Neuronal stem cell (in vitro differentiated cells): ENCODE data around the gene PCNX1.

ENCODE experiments used
- DNase-seq: peaks from one replicate; pipeline ENCODE4 v3.0.0-alpha.2; 2013; ENCODE audit warnings: low spot score
- H2AFZ ChIP-seq: one replicate; pipeline ENCODE4 v1.6.1; 2013; ENCODE audit warnings: mild to moderate bottlenecking, low read length, inconsistent platforms
- H2AK5ac ChIP-seq: 2 replicates; pipeline ENCODE4 v1.6.1; 2013; ENCODE audit warnings: low read depth, mild to moderate bottlenecking, inconsistent platforms, low read length, moderate library complexity, mixed read lengths
- H2BK120ac ChIP-seq: 2 replicates; pipeline ENCODE4 v1.6.1; 2013; ENCODE audit warnings: low read depth, mild to moderate bottlenecking, inconsistent platforms, low read length, moderate library complexity, mixed read lengths
- H2BK12ac ChIP-seq: one replicate; pipeline ENCODE4 v1.6.1; 2013; ENCODE audit warnings: low read length, inconsistent platforms
- H2BK15ac ChIP-seq: 2 replicates; pipeline ENCODE4 v1.6.1; 2013; ENCODE audit warnings: mild to moderate bottlenecking, low read length, inconsistent platforms, mixed read lengths
- H2BK5ac ChIP-seq: one replicate; pipeline ENCODE4 v1.6.1; 2013; ENCODE audit warnings: inconsistent platforms, mild to moderate bottlenecking, low read length, moderate library complexity
- H3K14ac ChIP-seq: one replicate; pipeline ENCODE4 v1.6.1; 2013; ENCODE audit warnings: low read length, inconsistent platforms
- H3K18ac ChIP-seq: 2 replicates; pipeline ENCODE4 v1.6.1; 2013; ENCODE audit warnings: low read length, inconsistent platforms
- H3K23ac ChIP-seq: 2 replicates; pipeline ENCODE4 v1.6.1; 2013; ENCODE audit warnings: low read depth, mild to moderate bottlenecking, mixed read lengths, low read length, inconsistent platforms; ENCODE audit not compliant: poor library complexity
- H3K27ac ChIP-seq: replicated peaks from 3 replicates; pipeline ENCODE4 v1.5.1; 2013; ENCODE audit warnings: low read length, inconsistent platforms
- H3K27me3 ChIP-seq, 3 experiments: 2 replicates each; pipeline ENCODE4 v1.6.1; 2013; ENCODE audit warnings: low read length in 3 of 3, mild to moderate bottlenecking in 2 of 3, inconsistent platforms in 1 of 3, low read depth in 1 of 3, mixed read lengths in 1 of 3, moderate library complexity in 1 of 3; ENCODE audit not compliant: control insufficient read depth in 3 of 3, insufficient read depth in 3 of 3
- H3K36me3 ChIP-seq, 2 donors: replicated peaks in 1 of 2; 2 replicates each; pipeline ENCODE4 v1.6.1; 2013; ENCODE audit warnings: low read length in 2 of 2; ENCODE audit not compliant: control insufficient read depth in 2 of 2, insufficient read depth in 2 of 2
- H3K4ac ChIP-seq: 2 replicates; pipeline ENCODE4 v1.6.1; 2013; ENCODE audit warnings: inconsistent platforms, mild to moderate bottlenecking, low read length, moderate library complexity
- H3K4me1 ChIP-seq, 2 donors: 1 replicate in 1 of 2; 2 replicates in 1 of 2; pipeline ENCODE4 v1.6.1; 2013; ENCODE audit warnings: low read length in 2 of 2, low read depth in 1 of 2; ENCODE audit not compliant: control insufficient read depth in 2 of 2, insufficient read depth in 1 of 2
- H3K4me2 ChIP-seq: one replicate; pipeline ENCODE4 v1.6.1; 2013; ENCODE audit warnings: mild to moderate bottlenecking, low read length, inconsistent platforms; ENCODE audit not compliant: insufficient read depth, poor library complexity, severe bottlenecking
- H3K4me3 ChIP-seq, 2 donors: 2 replicates each; pipeline ENCODE4 v1.5.1; 2013; ENCODE audit warnings: low read length in 2 of 2, mild to moderate bottlenecking in 2 of 2, inconsistent platforms in 1 of 2, moderate library complexity in 1 of 2
- H3K79me1 ChIP-seq: one replicate; pipeline ENCODE4 v1.6.1; 2013; ENCODE audit warnings: low read depth, mild to moderate bottlenecking, inconsistent platforms, low read length, moderate library complexity
- H3K9ac ChIP-seq: one replicate; pipeline ENCODE4 v1.6.1; 2013; ENCODE audit warnings: mild to moderate bottlenecking, low read depth, low read length, inconsistent platforms; ENCODE audit not compliant: poor library complexity
- H3K9me3 ChIP-seq, 2 donors: replicated peaks in 1 of 2; 2 replicates each; pipeline versions ENCODE3 to v1.6.1; 2013; ENCODE audit warnings: low read length in 2 of 2, mild to moderate bottlenecking in 2 of 2, inconsistent platforms in 1 of 2, low read depth in 1 of 2, mixed read lengths in 1 of 2, moderate library complexity in 1 of 2; ENCODE audit not compliant: control insufficient read depth in 2 of 2, insufficient read depth in 1 of 2
- H4K8ac ChIP-seq: one replicate; pipeline ENCODE4 v1.6.1; 2013; ENCODE audit warnings: low read depth, mild to moderate bottlenecking, inconsistent platforms, low read length, moderate library complexity
- H4K91ac ChIP-seq: one replicate; pipeline ENCODE4 v1.6.1; 2013; ENCODE audit warnings: low read length, low read depth, mild to moderate bottlenecking, inconsistent platforms; ENCODE audit not compliant: poor library complexity
- WGBS, 2 donors: extraction: QIAGEN DNeasy Blood & Tissue Kit; methylation state at CpG; one replicate each; pipeline ENCODE4 v1.1.7; 2013; ENCODE audit warnings: missing lambda C conversion rate in 2 of 2, mixed read lengths in 1 of 2; ENCODE audit not compliant: insufficient read length in 2 of 2, insufficient replicate concordance in 1 of 2; ENCODE audit errors: extremely low coverage in 2 of 2; 5-methylcytosine and 5-hydroxymethylcytosine counted together

The PCNX1 gene

DNA sequence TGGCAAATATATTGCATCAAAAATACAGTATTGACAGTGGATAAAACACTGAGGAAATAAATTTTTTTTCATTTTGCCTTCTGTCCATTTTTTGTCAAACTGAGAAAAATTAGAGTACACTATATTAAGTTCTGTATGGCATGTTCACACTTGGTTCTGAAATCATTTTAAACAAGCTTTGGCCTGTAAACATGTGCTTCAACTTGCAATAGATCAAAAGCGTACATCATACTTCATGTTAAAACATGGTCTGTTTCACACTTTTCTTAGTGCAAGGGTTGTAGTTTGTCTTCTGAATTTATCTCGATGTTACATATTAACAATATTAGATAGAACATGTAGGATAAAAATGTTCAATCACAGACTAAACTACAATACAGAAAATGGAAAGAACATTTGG is 208.0 kb downstream of the PCNX1 start:
- Histone ChIP-seq H4K91ac (no peak overlapping the region), H3K79me1 (no peaks in the 10 kb centered on the region), H2BK15ac (no peak overlapping the region), H3K27me3 (no peaks in the 10 kb centered on the region), H3K9me3 (no peaks in the 10 kb centered on the region), H4K8ac (no peak overlapping the region), H3K23ac (no peak overlapping the region), H3K4me2 (no peak overlapping the region), H2AK5ac (no peak overlapping the region), H3K4ac (no peak overlapping the region), H3K14ac (no peak overlapping the region), H3K18ac (no peak overlapping the region), H2BK5ac (no peak overlapping the region), H3K36me3 (peaks cover 0 to 40% of the 10 kb centered on the region in 2 donors), H2BK120ac (no peak overlapping the region), H3K27ac (no peak overlapping the region), H2BK12ac (no peak overlapping the region), H2AFZ (no peak overlapping the region), H3K4me3 (no peak overlapping the region), H3K9ac (no peak overlapping the region), H3K4me1 (peaks cover 0 to 8% of the 10 kb centered on the region in 2 donors)
- no peak for DNase-seq
- no CpG with 5 or more reads among the region's 2 CpGs for WGBS, 2 donors

DNA sequence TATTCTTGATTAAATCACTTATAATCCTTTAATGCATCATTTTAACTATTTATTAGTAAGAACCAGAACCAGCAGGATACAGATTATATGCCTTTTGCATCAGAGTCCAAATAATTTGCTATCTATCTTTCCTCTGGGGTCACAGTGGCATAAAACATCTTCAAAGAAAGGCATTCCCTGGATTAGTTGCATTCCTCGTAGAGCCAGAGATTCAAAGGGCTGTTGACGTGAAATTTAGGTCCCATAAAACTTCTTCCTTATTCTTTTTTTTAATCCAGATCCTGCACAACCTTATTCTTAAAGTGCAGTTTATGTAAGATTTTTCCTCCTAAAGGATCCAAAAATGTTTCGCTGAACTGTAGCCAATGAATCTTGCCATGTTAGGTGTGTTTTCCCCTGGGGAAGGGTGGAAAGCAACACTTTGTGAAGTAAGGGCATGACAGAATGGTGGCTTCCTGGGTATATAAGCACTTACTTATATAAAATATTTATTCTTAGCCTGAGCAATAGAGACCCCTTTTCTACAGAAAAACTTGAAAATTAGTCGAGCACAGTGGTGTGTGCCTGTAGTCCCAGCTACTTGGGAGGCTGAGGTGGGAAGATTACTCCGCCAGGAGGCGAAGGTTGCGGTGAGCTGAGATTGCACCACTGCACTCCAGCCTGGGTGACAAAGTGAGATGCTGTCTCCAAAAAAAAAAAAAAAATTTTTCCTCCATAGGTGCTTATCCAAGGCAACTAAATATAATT is 208.7 kb downstream of the PCNX1 start:
- Histone ChIP-seq H3K4me3 (no peak overlapping the region), H2BK5ac (no peak overlapping the region), H3K9me3 (no peaks in the 10 kb centered on the region), H4K8ac (no peak overlapping the region), H3K18ac (no peak overlapping the region), H3K4me1 (peaks cover 0 to 8% of the 10 kb centered on the region in 2 donors), H3K9ac (no peak overlapping the region), H2AK5ac (no peak overlapping the region), H4K91ac (no peak overlapping the region), H3K4me2 (no peak overlapping the region), H2BK15ac (no peak overlapping the region), H2BK120ac (no peak overlapping the region), H3K27me3 (no peaks in the 10 kb centered on the region), H2AFZ (no peak overlapping the region), H3K36me3 (peaks cover 0 to 33% of the 10 kb centered on the region in 2 donors), H2BK12ac (no peak overlapping the region), H3K4ac (no peak overlapping the region), H3K14ac (no peak overlapping the region), H3K23ac (no peak overlapping the region), H3K79me1 (no peaks in the 10 kb centered on the region), H3K27ac (no peak overlapping the region)
- WGBS, 2 donors: no CpG with 5 or more reads among the region's 7 CpGs
- no peak for DNase-seq

DNA sequence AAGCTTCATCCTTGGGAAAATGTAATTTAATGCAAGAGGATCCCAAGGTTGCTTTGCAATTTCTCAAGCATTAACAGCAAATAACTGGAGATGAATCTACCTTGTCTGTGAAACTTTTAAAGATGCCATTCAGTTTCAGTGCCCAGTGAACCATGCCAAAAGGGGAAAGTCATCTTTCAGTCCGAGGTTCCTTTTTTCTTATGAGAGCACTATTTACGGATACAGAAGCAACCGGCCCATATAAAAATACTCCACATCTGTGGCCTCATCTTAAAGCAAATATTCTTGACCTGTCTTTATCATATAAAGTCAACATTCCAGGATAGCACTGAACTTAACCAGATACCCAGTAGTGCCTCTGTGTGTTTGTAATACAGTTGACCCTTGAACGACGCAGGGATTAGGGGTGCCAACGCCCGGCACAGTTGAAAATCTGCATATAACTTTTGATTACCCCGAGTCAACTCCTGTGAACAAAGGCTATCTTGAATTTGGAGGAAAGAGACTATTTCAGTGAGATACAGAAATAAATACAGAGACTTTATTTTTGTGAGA is 209.4 kb downstream of the PCNX1 start:
- Histone ChIP-seq H3K27ac (no peak overlapping the region), H2BK12ac (no peak overlapping the region), H3K9me3 (peaks cover 2 to 6% of the 10 kb centered on the region in 2 donors), H3K14ac (no peak overlapping the region), H2BK15ac (no peak overlapping the region), H2AK5ac (no peak overlapping the region), H3K9ac (no peak overlapping the region), H4K91ac (no peak overlapping the region), H3K79me1 (no peaks in the 10 kb centered on the region), H3K36me3 (peaks cover 0 to 27% of the 10 kb centered on the region in 2 donors), H4K8ac (no peak overlapping the region), H2AFZ (no peak overlapping the region), H2BK5ac (no peak overlapping the region), H3K4ac (no peak overlapping the region), H3K23ac (no peak overlapping the region), H2BK120ac (no peak overlapping the region), H3K27me3 (no peaks in the 10 kb centered on the region), H3K4me3 (no peak overlapping the region), H3K4me1 (peaks cover 0 to 8% of the 10 kb centered on the region in 2 donors), H3K18ac (no peak overlapping the region), H3K4me2 (no peak overlapping the region)
- no CpG with 5 or more reads among the region's 8 CpGs for WGBS, 2 donors
- no peak for DNase-seq

DNA sequence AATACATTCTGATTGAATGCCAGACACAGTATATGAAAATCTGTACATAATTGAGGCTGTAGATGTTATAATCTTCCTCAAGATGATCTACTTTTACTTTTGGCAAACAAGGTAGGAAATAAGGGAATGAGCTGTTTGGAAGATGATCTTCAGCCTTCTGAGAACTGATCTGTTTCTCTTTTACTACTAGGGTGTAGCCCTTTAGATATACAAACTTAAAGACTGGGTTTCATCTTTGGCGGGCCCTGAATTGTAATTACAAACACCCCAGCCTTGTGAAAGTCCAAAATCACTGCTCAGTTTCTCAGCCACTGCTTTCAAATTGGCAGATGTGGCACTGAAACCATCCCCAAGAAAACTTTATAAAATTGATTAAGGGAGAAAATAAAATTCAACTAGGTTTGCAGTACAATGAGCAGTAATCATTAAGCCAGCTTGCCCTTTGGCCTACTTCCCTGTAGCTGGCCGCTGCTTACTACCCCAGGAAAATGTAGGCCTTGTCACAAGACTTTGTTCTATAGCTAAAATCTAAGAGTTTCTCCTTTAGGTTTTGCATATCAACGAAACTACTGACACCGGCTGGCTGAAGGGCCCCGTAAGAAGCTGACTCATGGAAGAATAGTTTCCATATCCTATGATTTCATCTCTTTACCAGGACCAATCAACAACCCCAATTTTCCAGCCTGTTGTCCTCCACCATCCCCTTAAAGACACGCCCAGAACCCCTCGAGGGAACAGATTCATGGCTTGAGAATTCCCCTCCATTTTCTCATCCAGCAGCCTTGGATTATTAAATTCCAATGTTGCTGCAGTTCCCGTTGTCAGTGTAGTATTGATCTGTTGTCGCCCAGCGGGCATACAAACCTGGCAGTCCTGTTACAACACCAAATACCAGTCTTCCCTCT is 210.8 kb downstream of the PCNX1 start:
- no peaks in the 10 kb centered on the region for H3K79me1 ChIP-seq

More for the DNA sequence above, 210.8 kb downstream of the PCNX1 start:
- no peak for DNase-seq
- H2BK12ac ChIP-seq: no peak overlapping the region
- H2BK120ac ChIP-seq: no peak overlapping the region
- no peak overlapping the region for H3K4me2 ChIP-seq
- H2AFZ ChIP-seq: no peak overlapping the region
- H3K4me1 ChIP-seq: peaks cover 0 to 8% of the 10 kb centered on the region in 2 donors
- H2BK5ac ChIP-seq: no peak overlapping the region
- H3K18ac ChIP-seq: no peak overlapping the region
- H3K36me3 ChIP-seq: peaks cover 0 to 27% of the 10 kb centered on the region in 2 donors
- no peak overlapping the region for H3K9ac ChIP-seq
- no peak overlapping the region for H3K4me3 ChIP-seq
- H2AK5ac ChIP-seq: no peak overlapping the region
- no peak overlapping the region for H3K27ac ChIP-seq
- no peak overlapping the region for H3K23ac ChIP-seq
- peaks cover 4 to 8% of the 10 kb centered on the region in 2 donors for H3K9me3 ChIP-seq
- WGBS, 2 donors: no CpG with 5 or more reads among the region's 10 CpGs
- H2BK15ac ChIP-seq: no peak overlapping the region
- H4K91ac ChIP-seq: no peak overlapping the region
- no peaks in the 10 kb centered on the region for H3K27me3 ChIP-seq
- no peak overlapping the region for H3K14ac ChIP-seq
- H4K8ac ChIP-seq: no peak overlapping the region
- no peak overlapping the region for H3K4ac ChIP-seq
